K562 treated with DMSO at 1 percent for 48 hours (cell line): ENCODE results near the gene CD47. TPM values are rescaled to one million over a fixed set of nuclear protein-coding genes. Genes with fewer than 3 reads are reported as not detected.

Experiments
- total RNA-seq: library from RNA; unstranded; fragments of 300-600 nt; gene quantifications from 2 replicates; pipeline ENCODE4 v1.2.3, GENCODE V29; 2022; ENCODE audit warnings: low replicate concordance; ENCODE audit errors: extremely low read depth

The CD47 gene
- not detected in 2 replicates for total RNA-seq

GRCh38 chr3:108090701-108091497 is at the start of gene CD47:
Gene CD47, minus strand, starts transcription at chr3:108091031. Its CDS starts 123 bp downstream, at chr3:108090908.

Other genes starting within 250 kb of the CD47 start
- gene IFT57, start 131.4 kb upstream of the CD47 start, total RNA-seq: not detected in 2 replicates
- gene HHLA2, start 205.5 kb upstream of the CD47 start, total RNA-seq: not detected in 2 replicates